DOHH2 (cell line): ENCODE data around the gene TBC1D14.
A peak's percentile ranks its signal among the peaks of the same experiment; 100 is the strongest.

Experiments
- H3F3A ChIP-seq: fragments of 200-600 bp; sonication (generic), shearing (Covaris generic); 2 replicates; pipeline ENCODE4 v1.6.0; 2016; ENCODE audit warnings: antibody characterized with exemption, mild to moderate bottlenecking; ENCODE audit not compliant: control insufficient read depth, insufficient read depth
- H3K27ac ChIP-seq: fragments of 200-600 bp; sonication (generic); 2 replicates; pipeline ENCODE4 v1.5.1; 2014; ENCODE audit warnings: low read depth, mild to moderate bottlenecking, low read length, moderate library complexity
- H3K27me3 ChIP-seq: fragments of 200-600 bp; sonication (generic); 2 replicates; pipeline ENCODE4 v1.6.1; 2014; ENCODE audit warnings: mild to moderate bottlenecking, low read length, mixed read lengths; ENCODE audit not compliant: control insufficient read depth
- H3K36me3 ChIP-seq: fragments of 200-600 bp; sonication (generic); 2 replicates; pipeline ENCODE4 v1.6.1; 2014; ENCODE audit warnings: mild to moderate bottlenecking, low read length, moderate library complexity, mixed read lengths; ENCODE audit not compliant: control insufficient read depth
- H3K4me1 ChIP-seq: fragments of 200-600 bp; sonication (generic); 2 replicates; pipeline ENCODE4 v1.6.1; 2014; ENCODE audit warnings: mild to moderate bottlenecking, low read length, mixed read lengths; ENCODE audit not compliant: control insufficient read depth
- H3K4me2 ChIP-seq: fragments of 200-600 bp; sonication (generic); 2 replicates; pipeline ENCODE4 v1.6.0; 2014; ENCODE audit warnings: mild to moderate bottlenecking, low read length, moderate library complexity
- H3K4me3 ChIP-seq: fragments of 200-600 bp; sonication (generic); 2 replicates; pipeline ENCODE4 v1.5.1; 2014; ENCODE audit warnings: mild to moderate bottlenecking, low read length, mixed read lengths
- H3K79me2 ChIP-seq: fragments of 200-600 bp; sonication (generic); 2 replicates; pipeline ENCODE4 v1.6.1; 2014; ENCODE audit warnings: mild to moderate bottlenecking, low read length, mixed read lengths; ENCODE audit not compliant: control insufficient read depth
- H3K9me2 ChIP-seq: fragments of 200-600 bp; sonication (generic); replicated peaks from 2 replicates; pipeline ENCODE4 v1.6.1; 2014; ENCODE audit warnings: mild to moderate bottlenecking, low read length, mixed read lengths; ENCODE audit not compliant: control insufficient read depth
- H3K9me3 ChIP-seq: fragments of 200-600 bp; sonication (generic); 2 replicates; pipeline ENCODE4 v1.6.1; 2014; ENCODE audit warnings: antibody characterized with exemption, low read length, mixed read lengths; ENCODE audit not compliant: control insufficient read depth, insufficient read depth
- H4K20me1 ChIP-seq: fragments of 200-600 bp; sonication (generic); 2 replicates; pipeline ENCODE4 v1.6.0; 2014; ENCODE audit warnings: low read depth, mild to moderate bottlenecking, antibody characterized with exemption, low read length, moderate library complexity; ENCODE audit not compliant: control insufficient read depth, insufficient read depth
- EZH2phosphoT487 ChIP-seq: fragments of 200-600 bp; sonication (generic); IDR thresholded peaks from 2 replicates; pipeline ENCODE4 v1.6.1; 2017; ENCODE audit warnings: borderline replicate concordance, mild to moderate bottlenecking, antibody characterized with exemption, low read length, moderate library complexity, mixed read lengths
- TF ChIP-seq, protein P1 (sequence below): fragments of 200-600 bp; sonication (generic); IDR thresholded peaks from one replicate; pipeline ENCODE4 v1.5.1; 2014; ENCODE audit warnings: antibody characterized with exemption, mild to moderate bottlenecking, low read depth, low read length; ENCODE audit not compliant: poor library complexity, severe bottlenecking

TBC1D14 gene

GRCh38 chr4:6916069-6916586 lies 6.5 kb downstream of the TBC1D14 start:
- H3K9me2 ChIP-seq = no peaks in the 10 kb centered on the region
- peaks cover 9% of the 10 kb centered on the region for H3F3A ChIP-seq
- H4K20me1 ChIP-seq = peaks cover 8% of the 10 kb centered on the region
- H3K4me2 ChIP-seq = peak overlapping the region; percentile 66
- peak overlapping the region; percentile 63; the same call in 1 of the 2 replicates for H3K27ac ChIP-seq
- H3K79me2 ChIP-seq = peaks cover 97% of the 10 kb centered on the region
- no peak for TF ChIP-seq EZH2phosphoT487
- TF ChIP-seq, protein P1, sequence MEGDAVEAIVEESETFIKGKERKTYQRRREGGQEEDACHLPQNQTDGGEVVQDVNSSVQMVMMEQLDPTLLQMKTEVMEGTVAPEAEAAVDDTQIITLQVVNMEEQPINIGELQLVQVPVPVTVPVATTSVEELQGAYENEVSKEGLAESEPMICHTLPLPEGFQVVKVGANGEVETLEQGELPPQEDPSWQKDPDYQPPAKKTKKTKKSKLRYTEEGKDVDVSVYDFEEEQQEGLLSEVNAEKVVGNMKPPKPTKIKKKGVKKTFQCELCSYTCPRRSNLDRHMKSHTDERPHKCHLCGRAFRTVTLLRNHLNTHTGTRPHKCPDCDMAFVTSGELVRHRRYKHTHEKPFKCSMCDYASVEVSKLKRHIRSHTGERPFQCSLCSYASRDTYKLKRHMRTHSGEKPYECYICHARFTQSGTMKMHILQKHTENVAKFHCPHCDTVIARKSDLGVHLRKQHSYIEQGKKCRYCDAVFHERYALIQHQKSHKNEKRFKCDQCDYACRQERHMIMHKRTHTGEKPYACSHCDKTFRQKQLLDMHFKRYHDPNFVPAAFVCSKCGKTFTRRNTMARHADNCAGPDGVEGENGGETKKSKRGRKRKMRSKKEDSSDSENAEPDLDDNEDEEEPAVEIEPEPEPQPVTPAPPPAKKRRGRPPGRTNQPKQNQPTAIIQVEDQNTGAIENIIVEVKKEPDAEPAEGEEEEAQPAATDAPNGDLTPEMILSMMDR = no peak
- peaks cover 18% of the 10 kb centered on the region for H3K36me3 ChIP-seq
- H3K4me1 ChIP-seq = peaks cover 74% of the 10 kb centered on the region
- H3K9me3 ChIP-seq = no peaks in the 10 kb centered on the region
- no peaks in the 10 kb centered on the region for H3K27me3 ChIP-seq
- H3K4me3 ChIP-seq = peak overlapping the region; percentile 48

GRCh38 chr4:6916587-6917460 lies 7.2 kb downstream of the TBC1D14 start:
- peak overlapping the region; percentile 48 for H3K4me3 ChIP-seq
- H3K27me3 ChIP-seq = no peaks in the 10 kb centered on the region
- H3K36me3 ChIP-seq = peaks cover 16% of the 10 kb centered on the region
- H3K4me2 ChIP-seq = peak overlapping the region; percentile 66
- no peaks in the 10 kb centered on the region for H3K9me3 ChIP-seq
- peak overlapping the region; percentile 63 for H3K27ac ChIP-seq
- peaks cover 67% of the 10 kb centered on the region for H3K4me1 ChIP-seq
- TF ChIP-seq EZH2phosphoT487 = no peak
- TF ChIP-seq, protein P1 = no peak
- H4K20me1 ChIP-seq = peaks cover 3% of the 10 kb centered on the region; the same call in 1 of the 2 replicates
- peaks cover 9% of the 10 kb centered on the region for H3F3A ChIP-seq
- H3K9me2 ChIP-seq = no peaks in the 10 kb centered on the region
- H3K79me2 ChIP-seq = peaks cover 95% of the 10 kb centered on the region

DNA sequence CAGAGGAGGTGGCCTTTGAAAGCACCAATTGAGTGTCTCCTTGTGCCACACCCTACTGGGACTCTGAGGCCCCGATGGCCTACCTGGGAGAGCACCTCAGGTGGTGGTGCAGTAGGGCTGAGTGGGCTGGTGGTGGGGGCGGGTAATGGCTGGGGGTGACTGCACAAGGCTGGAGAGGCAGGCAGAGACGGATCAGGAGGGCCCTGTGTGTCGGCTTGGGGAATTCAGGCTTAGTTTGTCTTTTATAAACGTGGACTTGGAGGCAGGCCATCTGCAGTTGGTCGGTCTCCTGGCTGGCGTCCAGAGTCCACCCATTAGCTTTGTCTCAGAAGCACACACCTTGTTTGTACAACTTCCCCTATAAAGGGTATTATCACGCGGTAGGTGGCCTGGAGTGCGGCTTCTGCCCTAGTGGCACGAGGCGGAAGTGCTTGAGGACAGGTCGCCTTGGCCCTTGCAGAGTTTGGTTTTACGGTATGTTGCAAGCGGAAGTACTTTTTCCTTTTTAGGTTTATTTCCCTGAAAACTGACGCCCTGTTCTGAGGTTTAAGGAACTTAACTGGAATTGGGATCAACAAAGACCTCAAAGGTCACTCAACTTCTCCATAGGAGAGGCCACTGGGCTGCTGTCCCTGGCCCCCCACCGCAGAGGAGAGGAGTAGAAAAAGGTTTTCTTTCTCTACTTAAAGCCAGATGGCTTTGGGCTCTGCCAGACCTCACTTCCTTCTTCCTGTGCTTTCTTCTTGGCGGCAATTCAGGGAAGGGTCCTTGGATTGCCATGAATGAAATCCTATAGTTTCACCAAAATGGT lies 8.0 kb downstream of the TBC1D14 start:
- Histone ChIP-seq H3K79me2 (peaks cover 95% of the 10 kb centered on the region), H3K4me3 (peak overlapping the region; percentile 48)
- TF ChIP-seq, protein P1 = peak; percentile 59
- TF ChIP-seq EZH2phosphoT487 = no peak

More for the DNA sequence above, 8.0 kb downstream of the TBC1D14 start:
- no peaks in the 10 kb centered on the region for H3K9me3 ChIP-seq
- no peaks in the 10 kb centered on the region for H3K9me2 ChIP-seq
- peak overlapping the region; percentile 63 for H3K27ac ChIP-seq
- peaks cover 3% of the 10 kb centered on the region; the same call in 1 of the 2 replicates for H4K20me1 ChIP-seq
- peaks cover 20% of the 10 kb centered on the region for H3K36me3 ChIP-seq
- no peaks in the 10 kb centered on the region for H3K27me3 ChIP-seq
- H3F3A ChIP-seq = peaks cover 9% of the 10 kb centered on the region
- peaks cover 58% of the 10 kb centered on the region for H3K4me1 ChIP-seq
- H3K4me2 ChIP-seq = peak overlapping the region; percentile 66
